ENCODE data around the gene ANKRD34A. TPM values are rescaled to one million over a fixed set of nuclear protein-coding genes. Genes with fewer than 3 reads are reported as not detected.
A peak's percentile ranks its signal among the peaks of the same experiment; 100 is the strongest.
"Not testable (repeated sequence)": the region's sequence is repeated elsewhere in the genome, so short reads cannot be mapped to it uniquely, and the experiment has no call there.

Gene ANKRD34A
- polyA plus RNA-seq, 1 donor from 2014 or later: 1.7 TPM

DNA sequence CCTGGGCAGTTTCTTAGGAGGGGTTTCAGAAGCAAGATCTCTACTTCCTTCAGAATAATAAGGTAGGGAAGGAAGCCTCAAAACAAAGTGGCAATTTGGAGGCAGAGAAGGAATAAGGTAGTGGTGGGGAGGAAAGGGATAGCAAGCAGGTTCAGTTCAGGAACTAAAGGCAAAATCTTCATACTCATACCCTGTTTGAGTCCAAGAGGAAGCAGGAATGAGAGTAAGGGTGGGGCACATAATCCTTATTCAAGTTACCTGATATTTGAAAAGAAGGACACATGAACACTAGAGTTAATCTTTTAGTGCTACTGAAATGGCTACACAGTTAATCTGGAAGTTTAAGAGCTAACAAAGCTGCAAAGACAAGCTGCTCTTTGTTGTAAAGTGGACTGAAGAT, 28.7 kb downstream of the ANKRD34A start:
- Histone ChIP-seq H2AFZ (ENCODE audit: low read depth, low read length) (no peak overlapping the region), H3K9me2 (ENCODE audit: insufficient read depth, low read length) (no peaks in the 10 kb centered on the region), H3K9me3 (ENCODE audit: low read length) (no peaks in the 10 kb centered on the region), H3K36me3 (ENCODE audit: insufficient read depth, low read length) (peaks cover 5% of the 10 kb centered on the region), H3F3A (ENCODE audit: insufficient read depth, low read length, poor library complexity, severe bottlenecking) (no peaks in the 10 kb centered on the region), H3K4me2 (ENCODE audit: low read length) (no peak overlapping the region), H3K27me3 (ENCODE audit: insufficient read depth, low read depth, low read length) (no peaks in the 10 kb centered on the region), H3K9ac (ENCODE audit: low read length) (no peak overlapping the region), H3K27ac (ENCODE audit: low read length) (no peak overlapping the region), H3K4me3 (ENCODE audit: low read length) (no peak overlapping the region), H4K20me1 (ENCODE audit: insufficient read depth) (no peaks in the 10 kb centered on the region), H3K79me2 (replicated peaks; ENCODE audit: insufficient read depth, low read length) (no peaks in the 10 kb centered on the region)
- no peak for TF ChIP-seq EP300 (conservative IDR thresholded peaks at IDR 0.05; ENCODE audit: poor library complexity, severe bottlenecking)
- TF ChIP-seq EZH2 (IDR thresholded peaks at IDR 0.05; ENCODE audit: borderline replicate concordance, insufficient read depth, low read length, poor library complexity, severe bottlenecking): no peak
- TF ChIP-seq SMC3 (conservative IDR thresholded peaks at IDR 0.05; ENCODE audit: poor library complexity): no peak
- no peak for TF ChIP-seq RAD21 (conservative IDR thresholded peaks at IDR 0.05)
- TF ChIP-seq, protein P1, sequence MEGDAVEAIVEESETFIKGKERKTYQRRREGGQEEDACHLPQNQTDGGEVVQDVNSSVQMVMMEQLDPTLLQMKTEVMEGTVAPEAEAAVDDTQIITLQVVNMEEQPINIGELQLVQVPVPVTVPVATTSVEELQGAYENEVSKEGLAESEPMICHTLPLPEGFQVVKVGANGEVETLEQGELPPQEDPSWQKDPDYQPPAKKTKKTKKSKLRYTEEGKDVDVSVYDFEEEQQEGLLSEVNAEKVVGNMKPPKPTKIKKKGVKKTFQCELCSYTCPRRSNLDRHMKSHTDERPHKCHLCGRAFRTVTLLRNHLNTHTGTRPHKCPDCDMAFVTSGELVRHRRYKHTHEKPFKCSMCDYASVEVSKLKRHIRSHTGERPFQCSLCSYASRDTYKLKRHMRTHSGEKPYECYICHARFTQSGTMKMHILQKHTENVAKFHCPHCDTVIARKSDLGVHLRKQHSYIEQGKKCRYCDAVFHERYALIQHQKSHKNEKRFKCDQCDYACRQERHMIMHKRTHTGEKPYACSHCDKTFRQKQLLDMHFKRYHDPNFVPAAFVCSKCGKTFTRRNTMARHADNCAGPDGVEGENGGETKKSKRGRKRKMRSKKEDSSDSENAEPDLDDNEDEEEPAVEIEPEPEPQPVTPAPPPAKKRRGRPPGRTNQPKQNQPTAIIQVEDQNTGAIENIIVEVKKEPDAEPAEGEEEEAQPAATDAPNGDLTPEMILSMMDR (IDR thresholded peaks at IDR 0.05; ENCODE audit: poor library complexity, severe bottlenecking): no peak

DNA sequence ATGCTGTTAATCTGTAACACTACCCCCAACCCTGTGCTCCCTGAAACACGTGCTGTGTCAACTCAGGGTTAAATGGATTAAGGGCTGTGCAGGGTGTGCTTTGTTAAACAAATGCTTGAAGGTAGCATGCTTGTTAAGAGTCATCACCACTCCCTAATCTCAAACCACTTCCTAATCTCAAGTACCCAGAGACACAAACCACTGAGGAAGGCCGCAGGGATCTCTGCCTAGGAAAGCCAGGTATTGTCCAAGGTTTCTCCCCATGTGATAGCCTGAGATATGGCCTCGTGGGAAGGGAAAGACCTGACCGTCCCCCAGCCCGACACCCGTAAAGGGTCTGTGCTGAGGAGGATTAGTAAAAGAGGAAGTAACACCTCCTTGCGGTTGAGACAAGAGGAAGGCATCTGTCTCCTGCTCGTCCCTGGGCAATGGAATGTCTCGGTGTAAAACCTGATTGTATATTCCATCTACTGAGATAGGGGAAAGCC, 31.8 kb downstream of the ANKRD34A start:
- not testable (repeated sequence) for H3K9me3 ChIP-seq (ENCODE audit: low read length); H3K9me2 ChIP-seq (ENCODE audit: insufficient read depth, low read length); H3K27me3 ChIP-seq (ENCODE audit: insufficient read depth, low read depth, low read length); H3K79me2 ChIP-seq (replicated peaks; ENCODE audit: insufficient read depth, low read length); H3F3A ChIP-seq (ENCODE audit: insufficient read depth, low read length, poor library complexity, severe bottlenecking); H3K4me2 ChIP-seq (ENCODE audit: low read length); H3K4me3 ChIP-seq (ENCODE audit: low read length); H3K27ac ChIP-seq (ENCODE audit: low read length); H3K9ac ChIP-seq (ENCODE audit: low read length); H3K36me3 ChIP-seq (ENCODE audit: insufficient read depth, low read length); H4K20me1 ChIP-seq (ENCODE audit: insufficient read depth); H2AFZ ChIP-seq (ENCODE audit: low read depth, low read length)

DNA sequence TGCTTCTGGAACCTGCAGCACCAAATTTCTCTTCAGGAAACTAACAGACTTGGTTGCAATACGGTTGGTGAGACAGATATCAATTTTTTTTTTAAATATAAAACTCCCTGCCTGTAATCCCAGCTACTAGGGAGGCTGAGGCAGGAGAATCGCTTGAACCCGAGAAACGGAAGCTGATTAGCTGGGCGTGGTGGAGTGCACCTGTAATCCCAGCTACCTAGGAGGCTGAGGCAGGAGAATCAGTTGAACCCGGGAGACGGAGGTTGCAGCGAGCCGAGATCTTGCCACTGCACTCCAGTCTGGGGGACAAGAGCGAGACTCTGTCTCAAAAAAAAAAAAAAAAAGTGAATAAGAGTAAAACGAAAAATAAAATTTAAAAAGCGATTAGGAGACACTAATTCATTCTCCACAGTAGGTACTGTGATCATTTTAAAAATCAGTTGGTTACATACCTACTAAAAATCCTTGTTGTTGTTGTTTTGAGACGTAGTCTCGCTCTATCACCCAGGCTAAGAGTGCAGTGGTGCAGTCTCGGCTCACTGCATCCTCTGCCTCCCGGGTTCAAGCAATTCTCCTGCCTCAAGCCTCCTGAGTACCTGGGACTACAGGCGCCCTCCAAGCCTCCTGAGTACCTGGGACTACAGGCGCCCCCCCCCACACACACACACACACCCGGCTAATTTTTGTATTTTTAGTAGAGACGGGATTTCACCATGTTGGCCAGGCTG, 36.3 kb downstream of the ANKRD34A start:
- Histone ChIP-seq H3K27me3 (ENCODE audit: insufficient read depth, low read depth, low read length) (no peaks in the 10 kb centered on the region), H2AFZ (ENCODE audit: low read depth, low read length) (peak overlapping the region; percentile 58), H3K79me2 (replicated peaks; ENCODE audit: insufficient read depth, low read length) (peaks cover 11% of the 10 kb centered on the region), H3K36me3 (ENCODE audit: insufficient read depth, low read length) (no peaks in the 10 kb centered on the region), H3K9me2 (ENCODE audit: insufficient read depth, low read length) (no peaks in the 10 kb centered on the region), H3K9ac (ENCODE audit: low read length) (peak overlapping the region; percentile 84), H4K20me1 (ENCODE audit: insufficient read depth) (no peaks in the 10 kb centered on the region), H3K27ac (ENCODE audit: low read length) (peak overlapping the region; percentile 97), H3K9me3 (ENCODE audit: low read length) (no peaks in the 10 kb centered on the region), H3K4me3 (ENCODE audit: low read length) (peak overlapping the region; percentile 70), H3F3A (ENCODE audit: insufficient read depth, low read length, poor library complexity, severe bottlenecking) (no peaks in the 10 kb centered on the region), H3K4me2 (ENCODE audit: low read length) (peak overlapping the region; percentile 51)
- TF ChIP-seq, protein P1 (IDR thresholded peaks at IDR 0.05; ENCODE audit: poor library complexity, severe bottlenecking): no peak
- TF ChIP-seq MXI1 (conservative IDR thresholded peaks at IDR 0.05; ENCODE audit: poor library complexity, severe bottlenecking): no peak
- no peak for TF ChIP-seq SMC3 (conservative IDR thresholded peaks at IDR 0.05; ENCODE audit: poor library complexity)
- TF ChIP-seq, protein P2, sequence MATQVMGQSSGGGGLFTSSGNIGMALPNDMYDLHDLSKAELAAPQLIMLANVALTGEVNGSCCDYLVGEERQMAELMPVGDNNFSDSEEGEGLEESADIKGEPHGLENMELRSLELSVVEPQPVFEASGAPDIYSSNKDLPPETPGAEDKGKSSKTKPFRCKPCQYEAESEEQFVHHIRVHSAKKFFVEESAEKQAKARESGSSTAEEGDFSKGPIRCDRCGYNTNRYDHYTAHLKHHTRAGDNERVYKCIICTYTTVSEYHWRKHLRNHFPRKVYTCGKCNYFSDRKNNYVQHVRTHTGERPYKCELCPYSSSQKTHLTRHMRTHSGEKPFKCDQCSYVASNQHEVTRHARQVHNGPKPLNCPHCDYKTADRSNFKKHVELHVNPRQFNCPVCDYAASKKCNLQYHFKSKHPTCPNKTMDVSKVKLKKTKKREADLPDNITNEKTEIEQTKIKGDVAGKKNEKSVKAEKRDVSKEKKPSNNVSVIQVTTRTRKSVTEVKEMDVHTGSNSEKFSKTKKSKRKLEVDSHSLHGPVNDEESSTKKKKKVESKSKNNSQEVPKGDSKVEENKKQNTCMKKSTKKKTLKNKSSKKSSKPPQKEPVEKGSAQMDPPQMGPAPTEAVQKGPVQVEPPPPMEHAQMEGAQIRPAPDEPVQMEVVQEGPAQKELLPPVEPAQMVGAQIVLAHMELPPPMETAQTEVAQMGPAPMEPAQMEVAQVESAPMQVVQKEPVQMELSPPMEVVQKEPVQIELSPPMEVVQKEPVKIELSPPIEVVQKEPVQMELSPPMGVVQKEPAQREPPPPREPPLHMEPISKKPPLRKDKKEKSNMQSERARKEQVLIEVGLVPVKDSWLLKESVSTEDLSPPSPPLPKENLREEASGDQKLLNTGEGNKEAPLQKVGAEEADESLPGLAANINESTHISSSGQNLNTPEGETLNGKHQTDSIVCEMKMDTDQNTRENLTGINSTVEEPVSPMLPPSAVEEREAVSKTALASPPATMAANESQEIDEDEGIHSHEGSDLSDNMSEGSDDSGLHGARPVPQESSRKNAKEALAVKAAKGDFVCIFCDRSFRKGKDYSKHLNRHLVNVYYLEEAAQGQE (IDR thresholded peaks at IDR 0.05; ENCODE audit: borderline replicate concordance): no peak

Measured in neural cell (in vitro differentiated cells).